NAMALWA (cell line): ENCODE measurements around the gene COQ9.

Experiments
- DNase-seq: peaks from one replicate; pipeline ENCODE4 v3.0.0-alpha.2; 2015; ENCODE audit warnings: low spot score

COQ9 gene

DNA sequence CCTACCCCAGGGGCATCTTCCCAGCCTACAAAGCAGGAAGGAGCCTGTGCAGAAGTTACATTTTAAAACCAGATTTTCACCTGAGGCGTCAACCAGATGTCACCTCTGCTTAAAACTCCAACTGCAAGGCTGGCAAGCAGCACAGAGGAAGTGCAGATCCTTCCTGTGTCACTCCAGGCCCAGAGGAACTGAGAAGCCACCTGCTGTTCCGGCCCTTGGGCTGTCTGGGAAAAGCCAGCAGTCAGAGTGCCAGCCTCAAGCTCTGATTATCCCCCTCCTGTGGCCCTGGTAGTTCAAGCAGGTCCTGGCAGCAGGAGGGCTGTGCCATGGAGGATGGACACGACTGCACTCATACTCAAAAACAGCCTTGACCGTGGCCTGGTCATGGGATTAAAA lies 25.4 kb downstream of the COQ9 start:
- no peak for DNase-seq

DNA sequence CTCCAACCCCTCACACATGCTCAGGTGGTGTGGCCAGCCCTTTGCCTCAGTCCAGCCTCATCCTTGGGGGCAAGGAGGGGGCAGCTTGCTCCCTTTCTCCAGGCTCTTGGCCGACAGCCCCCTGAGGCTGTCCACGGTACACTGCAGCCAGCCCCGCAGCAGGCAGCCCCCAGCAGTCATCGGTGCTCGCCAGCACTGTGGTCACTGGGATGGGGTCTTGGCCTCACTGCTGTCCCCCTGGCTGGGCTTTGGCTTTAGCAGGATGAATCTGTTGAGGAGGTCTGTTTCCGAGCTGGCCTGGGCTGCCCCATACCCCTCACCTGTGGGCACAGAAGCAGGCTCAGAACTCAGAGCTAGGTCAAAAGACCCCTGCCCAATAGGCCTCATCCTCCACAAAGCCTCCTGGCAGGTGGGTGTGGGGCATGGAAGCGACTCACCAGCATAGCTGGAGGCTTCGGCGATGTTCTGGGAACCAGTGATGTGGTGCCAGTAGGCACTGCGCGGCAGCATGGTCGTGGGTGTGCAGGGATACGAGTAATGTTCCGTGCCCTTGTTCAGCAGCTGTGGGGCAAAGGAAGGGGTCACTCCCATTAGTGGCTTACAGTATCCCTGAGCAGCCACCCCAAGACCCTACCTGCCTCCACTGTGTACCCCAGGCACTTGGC lies 26.0 kb downstream of the COQ9 start:
- no peak for DNase-seq

DNA sequence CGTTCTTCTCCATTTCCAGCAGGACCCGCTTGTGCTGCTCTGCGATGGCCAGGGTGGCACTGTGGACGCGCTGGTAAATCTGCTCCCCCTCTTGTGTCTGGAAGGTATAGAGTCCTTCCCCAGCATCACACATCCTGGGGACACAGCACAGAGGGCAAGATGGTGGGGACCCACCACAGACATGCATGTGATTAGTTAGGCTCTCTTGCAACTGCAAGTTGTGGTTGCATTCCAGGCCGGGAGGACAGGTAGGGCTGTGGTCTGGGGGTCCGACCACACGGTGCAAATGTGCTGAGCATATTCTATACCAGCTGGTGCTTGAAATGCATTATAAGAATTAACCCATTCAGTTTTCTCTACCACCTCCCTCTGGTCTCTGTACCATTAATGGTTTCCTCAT lies 26.6 kb downstream of the COQ9 start:
- DNase-seq, result no peak

DNA sequence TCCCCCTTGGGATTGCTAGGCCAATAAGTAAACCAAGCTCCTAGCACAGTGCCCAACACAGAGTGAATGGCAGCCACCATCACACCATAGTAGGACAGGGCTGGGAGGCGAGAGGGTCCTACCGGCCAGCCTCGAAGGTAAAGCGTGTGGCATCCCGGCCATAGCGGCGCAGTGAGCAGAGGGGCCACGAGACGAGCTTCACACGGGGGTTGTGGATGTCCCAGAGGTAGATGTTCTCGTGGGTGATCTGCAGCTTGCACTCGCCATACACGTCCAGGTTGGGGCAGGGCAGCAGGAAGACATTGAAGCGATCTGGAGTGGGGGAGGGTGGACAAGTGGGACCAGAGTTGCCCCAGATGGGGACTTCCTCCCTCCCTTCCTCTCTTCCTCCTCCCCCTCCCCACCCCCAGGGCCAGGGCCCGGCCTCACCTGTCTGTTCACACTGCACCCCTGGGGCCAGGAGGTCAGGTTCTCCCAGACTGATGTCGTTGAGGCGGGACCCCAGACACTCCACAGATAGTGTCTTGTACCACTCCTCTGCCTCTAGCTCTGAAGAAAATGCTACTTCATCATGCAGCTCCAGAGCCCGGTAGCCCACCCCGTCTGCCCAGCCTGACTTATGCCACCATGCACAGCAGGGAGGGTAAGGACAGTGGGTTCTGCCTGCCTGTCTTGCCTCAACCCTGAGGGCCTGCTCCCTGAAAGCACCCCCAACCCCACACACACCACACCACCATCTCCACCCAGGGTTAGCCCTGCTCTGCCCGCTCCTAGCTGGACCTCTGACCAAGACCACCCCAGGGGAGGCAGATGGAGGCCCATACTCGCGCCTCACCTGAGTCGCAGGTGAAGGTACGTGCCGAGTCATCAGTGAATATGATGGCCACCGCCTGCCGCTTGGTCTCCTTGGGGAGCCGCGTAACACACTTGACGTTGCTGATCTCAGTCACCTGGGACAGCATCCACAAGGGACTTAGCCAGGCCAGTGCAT lies 27.7 kb downstream of the COQ9 start:
- DNase-seq, result no peak

GRCh38 chr16:57475711-57476339 lies 28.5 kb downstream of the COQ9 start:
- DNase-seq, result peak; percentile 82

DNA sequence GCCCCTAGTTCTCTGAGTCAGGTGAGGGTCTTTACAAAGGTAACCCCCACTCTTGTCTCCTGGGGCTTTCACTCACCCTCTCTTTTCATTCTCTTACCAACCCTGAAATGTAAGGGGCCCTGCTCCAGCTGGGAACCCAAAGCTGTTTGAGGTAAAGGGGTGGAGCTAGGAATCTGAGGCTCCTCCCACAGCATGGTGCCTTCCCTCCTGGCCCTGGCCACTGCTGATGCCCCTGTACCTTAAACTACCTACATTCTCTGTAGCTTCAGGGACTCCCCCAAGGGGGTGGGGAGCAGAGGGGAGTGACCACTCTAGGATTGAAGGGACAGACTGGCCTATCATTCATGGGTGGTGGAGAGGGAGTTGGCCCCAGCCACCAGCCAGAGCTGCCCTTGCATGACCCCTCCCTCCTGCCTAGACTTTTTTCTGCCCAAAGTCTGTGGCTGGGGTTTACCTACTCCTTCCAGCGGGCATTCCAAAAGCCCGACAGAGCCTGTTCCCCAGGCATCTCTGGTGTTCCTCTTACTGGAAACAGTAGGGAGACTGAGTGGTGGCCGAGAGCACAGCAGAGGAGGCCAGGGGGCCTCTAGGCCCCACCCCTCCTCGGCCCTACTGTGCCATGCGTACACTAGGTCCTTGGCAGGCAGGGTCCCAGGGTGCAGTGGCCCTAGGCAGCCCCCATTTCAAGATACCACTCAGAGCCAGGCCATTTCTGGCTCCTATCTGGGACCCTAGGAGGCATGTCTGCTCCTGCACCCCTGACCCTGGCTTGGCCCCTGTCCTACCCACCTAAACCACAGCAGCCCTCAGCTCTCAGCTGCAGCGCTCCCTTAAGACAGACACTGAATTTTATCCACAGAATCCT lies 29.5 kb downstream of the COQ9 start:
- peak; percentile 29 for DNase-seq

GRCh38 chr16:57477531-57478202 lies 30.4 kb downstream of the COQ9 start:
- DNase-seq, result no peak

DNA sequence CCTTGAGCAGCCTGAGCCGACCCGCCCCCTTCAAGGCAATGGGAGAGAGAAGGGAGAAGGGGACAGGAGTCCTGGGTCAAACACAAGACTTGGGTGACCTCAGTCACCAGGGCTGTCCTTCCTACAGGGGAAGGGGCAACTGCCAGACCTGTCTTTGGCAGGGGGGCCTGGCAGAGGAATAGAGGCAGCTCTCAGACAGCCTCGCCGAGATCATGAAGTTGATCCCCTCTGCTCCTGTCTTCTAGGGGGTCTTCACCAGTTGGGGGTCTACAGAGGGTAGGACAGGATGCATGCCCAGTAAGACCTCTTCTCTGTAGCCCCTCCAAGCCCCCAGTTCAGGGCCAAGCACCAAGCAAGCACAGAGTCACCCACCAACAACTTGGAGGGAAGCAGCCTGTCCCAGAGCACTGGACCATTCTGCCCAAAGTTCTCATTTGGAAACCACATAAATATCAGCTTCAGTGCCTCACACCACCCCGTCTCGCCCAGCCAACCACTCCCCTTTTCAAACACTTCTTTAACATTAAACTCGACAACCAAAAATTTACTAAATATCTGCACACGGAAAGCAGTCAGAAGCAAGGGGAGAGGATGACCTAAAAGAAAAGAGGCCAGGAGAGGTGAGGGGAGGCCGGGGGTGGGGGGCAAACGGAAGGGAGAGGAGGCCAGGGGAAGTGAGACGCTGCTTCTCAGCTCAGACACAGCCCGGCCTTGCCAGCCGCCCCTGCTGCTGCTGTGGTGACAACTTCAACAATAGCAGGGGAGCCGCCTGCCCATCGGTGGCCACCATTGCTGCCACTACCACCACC lies 31.3 kb downstream of the COQ9 start:
- DNase-seq, result no peak

- DNase-seq, result no peak
Observed at GRCh38 chr16:57479205-57479975, 32.1 kb downstream of the COQ9 start.

- no peak for DNase-seq
Observed at GRCh38 chr16:57479976-57480753, 32.9 kb downstream of the COQ9 start.

DNA sequence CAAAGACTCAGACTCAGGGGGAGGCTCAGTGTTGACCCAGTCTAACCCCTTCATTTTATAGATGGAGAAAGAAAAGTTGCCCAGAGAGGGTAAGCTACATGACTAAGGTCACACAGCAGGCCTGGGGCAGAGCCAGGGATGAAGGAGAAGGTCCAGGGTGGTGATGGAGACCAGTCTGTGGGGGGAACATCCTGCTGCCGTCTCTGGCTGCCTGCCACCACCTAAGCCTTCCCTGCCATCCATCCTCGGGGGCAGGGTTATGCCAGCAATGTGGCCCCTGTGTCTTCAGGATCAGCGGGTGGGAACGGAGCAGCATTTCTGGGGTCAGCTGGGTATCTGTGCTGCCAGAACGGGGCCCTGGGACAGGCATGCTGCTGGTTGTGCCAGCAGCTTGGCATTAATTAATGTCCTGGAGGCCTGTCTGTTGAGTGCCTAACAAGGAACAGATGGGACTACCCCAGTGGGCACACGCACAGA lies 33.5 kb downstream of the COQ9 start:
- no peak for DNase-seq

DNA sequence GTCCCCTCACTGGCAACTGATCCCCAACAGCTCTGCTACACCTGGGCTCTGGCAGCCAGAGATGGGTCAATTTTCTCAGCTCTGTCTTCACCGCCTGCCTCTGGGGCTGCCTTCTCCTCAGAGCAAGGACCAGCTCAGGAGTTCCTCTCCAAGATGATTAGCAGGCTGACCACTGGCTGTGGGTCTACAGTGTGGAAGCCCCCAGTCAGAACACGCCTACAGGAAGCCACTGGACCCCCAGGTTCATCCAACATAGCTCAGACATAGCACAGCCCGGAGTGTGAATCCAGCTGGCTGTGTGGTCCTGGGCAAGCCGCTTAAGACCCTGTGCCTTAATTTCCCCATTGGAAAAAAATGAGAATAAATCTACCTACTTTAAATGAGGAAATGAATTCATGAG lies 34.1 kb downstream of the COQ9 start:
- no peak for DNase-seq

DNA sequence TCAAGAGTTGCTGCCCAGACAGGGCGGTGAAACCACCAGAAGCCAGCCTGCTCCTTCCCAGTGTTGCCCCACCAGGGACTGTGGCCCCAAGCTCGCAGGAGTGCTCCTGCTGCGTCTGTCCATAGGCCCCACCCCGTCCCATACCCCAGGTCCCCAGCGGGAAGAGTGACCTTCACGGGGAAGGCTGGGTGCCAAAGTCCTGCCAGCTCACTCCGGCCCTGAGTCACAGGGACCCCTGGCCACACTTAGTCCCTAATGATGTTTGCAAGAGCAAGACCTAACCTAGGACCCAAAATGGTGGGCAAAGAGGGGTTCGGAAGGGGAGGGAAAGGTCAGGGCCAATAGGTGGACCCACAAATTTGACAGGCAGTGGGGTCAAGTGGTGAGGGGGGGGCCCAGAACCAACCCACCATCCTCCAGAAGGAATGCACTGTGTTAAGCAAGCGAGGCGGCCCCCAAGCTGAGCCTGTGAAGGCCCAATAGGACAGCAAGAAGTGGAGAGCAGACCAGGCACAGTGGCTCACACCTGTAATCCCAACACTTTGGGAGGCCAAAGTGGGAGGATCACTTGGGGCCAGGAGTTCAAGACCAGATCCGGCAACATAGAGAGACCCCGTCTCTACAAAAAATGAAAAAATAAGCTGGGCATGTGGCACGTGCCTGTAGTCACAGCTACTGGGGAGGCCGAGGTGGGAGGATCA lies 35.7 kb downstream of the COQ9 start:
- no peak for DNase-seq

DNA sequence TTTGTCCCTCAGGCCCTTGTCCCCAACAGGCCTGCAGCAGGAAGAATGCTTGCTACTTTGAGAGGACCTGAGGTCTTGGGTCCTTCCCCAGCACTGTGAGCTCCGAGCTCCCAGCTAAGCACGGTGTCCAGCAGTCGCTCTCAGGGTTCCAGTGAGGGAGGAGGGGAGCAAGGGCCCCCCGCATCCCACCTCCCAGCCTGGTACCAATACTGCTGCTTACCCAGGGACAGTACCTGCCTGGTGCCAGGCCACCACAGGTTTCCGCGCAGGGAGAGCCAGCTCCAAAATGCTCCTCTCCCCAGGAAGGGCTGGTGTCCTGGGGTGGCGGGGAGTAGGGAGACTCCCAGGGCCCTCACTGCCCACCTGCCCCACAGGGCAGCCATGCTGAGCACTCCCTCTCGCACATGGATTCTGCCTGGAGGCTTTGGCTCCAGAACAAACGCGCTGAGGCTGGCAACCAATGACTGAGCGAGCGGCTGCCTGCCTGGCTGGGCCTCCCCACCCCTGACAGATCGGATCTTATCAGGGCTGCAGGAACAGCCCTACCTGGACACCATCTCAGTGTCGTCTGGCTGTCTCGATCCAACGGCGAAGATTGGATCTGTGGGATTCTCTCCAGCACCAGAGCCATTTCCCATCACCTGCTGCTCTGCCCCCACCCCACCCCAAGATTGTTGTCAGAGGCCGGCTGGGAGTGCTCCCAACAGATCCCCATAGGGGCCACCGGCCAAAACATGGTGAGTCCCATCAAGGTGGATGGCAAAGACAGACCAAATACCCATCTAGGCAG lies 36.6 kb downstream of the COQ9 start:
- no peak for DNase-seq

GRCh38 chr16:57484515-57485005 lies 37.3 kb downstream of the COQ9 start:
- no peak for DNase-seq

DNA sequence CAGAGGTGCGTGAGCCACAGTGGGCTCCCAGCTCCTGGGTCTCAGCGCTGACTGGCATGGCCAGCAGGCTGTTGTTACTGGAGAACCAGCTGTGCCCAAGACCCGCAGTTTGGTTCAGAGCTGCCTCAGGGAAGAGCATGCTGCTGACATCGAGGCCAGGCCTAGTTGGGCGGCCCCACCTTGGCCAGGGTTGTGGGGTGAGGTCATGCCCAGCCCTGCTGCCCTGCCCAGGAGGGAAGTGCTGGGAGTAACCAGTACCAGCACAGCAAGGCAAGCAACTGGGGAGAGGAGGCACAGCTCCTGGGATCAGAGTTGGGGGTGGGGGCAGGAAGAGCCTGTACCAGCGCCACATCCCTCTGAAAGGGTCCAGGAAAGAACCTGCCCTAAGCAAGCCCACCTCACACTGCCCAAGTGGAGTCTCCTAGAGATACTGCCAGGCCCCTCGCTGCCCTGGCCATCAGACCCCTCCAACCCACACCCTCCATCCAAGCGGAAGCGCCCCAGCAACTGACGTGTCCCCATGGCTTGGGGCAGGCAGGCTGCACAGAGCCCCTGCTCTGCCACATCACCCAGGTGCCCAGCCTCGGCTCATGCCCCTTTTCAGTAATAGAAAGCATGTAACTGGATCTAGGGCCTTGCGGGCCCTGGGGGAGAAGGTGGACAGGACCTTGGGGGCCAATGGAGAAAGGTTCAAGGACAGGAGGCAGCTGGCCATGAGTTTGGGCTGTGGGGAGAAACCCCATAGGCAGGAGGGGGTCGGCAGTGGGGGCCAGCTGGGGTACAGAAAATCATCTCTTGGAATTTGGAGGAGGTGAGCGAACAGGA lies 38.0 kb downstream of the COQ9 start:
- DNase-seq, result no peak
